HUES64 (cell line): Measurements from ENCODE around the gene TDRD10.
"Not testable (repeated sequence)": the region's sequence is repeated elsewhere in the genome, so short reads cannot be mapped to it uniquely, and the experiment has no call there.

Source experiments
- H3K27ac ChIP-seq: 2 replicates; pipeline ENCODE4 v1.7.0; 2013; ENCODE audit warnings: low read depth, low read length, inconsistent platforms
- H3K27me3 ChIP-seq: 2 replicates; pipeline ENCODE4 v1.6.1; 2013; ENCODE audit warnings: mild to moderate bottlenecking, low read length; ENCODE audit not compliant: insufficient read depth
- H3K36me3 ChIP-seq: 2 replicates; pipeline ENCODE4 v1.6.1; 2013; ENCODE audit warnings: mild to moderate bottlenecking, low read length; ENCODE audit not compliant: insufficient read depth
- H3K4me1 ChIP-seq: 2 replicates; pipeline ENCODE4 v1.6.1; 2013; ENCODE audit warnings: mild to moderate bottlenecking, low read length, moderate library complexity; ENCODE audit not compliant: insufficient read depth
- H3K4me3 ChIP-seq: 2 replicates; pipeline ENCODE4 v1.5.1; 2013; ENCODE audit warnings: mild to moderate bottlenecking, low read length, moderate library complexity
- H3K9ac ChIP-seq: 2 replicates; pipeline ENCODE4 v1.6.1; 2013; ENCODE audit warnings: mild to moderate bottlenecking, low read depth, low read length
- H3K9me3 ChIP-seq: 2 replicates; pipeline ENCODE4 v1.6.1; 2013; ENCODE audit warnings: low read depth, low read length; ENCODE audit not compliant: insufficient read depth
- WGBS: fragments of 150-250, 120-280 bp; methylation state at CpG from one replicate; pipeline ENCODE4 v1.1.7; 2013; ENCODE audit warnings: missing lambda C conversion rate; 5-methylcytosine and 5-hydroxymethylcytosine counted together

Gene TDRD10

GRCh38 chr1:154521695-154522094, 19.7 kb downstream of the TDRD10 start:
- 82% methylated on average over 3 of the region's 3 CpGs for WGBS
- H3K36me3 ChIP-seq = no peaks in the 10 kb centered on the region
- no peaks in the 10 kb centered on the region for H3K9me3 ChIP-seq
- H3K27me3 ChIP-seq = no peaks in the 10 kb centered on the region
- no peak overlapping the region for H3K9ac ChIP-seq
- H3K4me1 ChIP-seq = no peaks in the 10 kb centered on the region
- no peak overlapping the region for H3K4me3 ChIP-seq
- no peak overlapping the region for H3K27ac ChIP-seq

GRCh38 chr1:154524881-154525280, 22.9 kb downstream of the TDRD10 start:
- Histone ChIP-seq H3K9ac (no peak overlapping the region), H3K4me3 (no peak overlapping the region), H3K27ac (no peak overlapping the region), H3K9me3 (no peaks in the 10 kb centered on the region), H3K4me1 (no peaks in the 10 kb centered on the region), H3K27me3 (no peaks in the 10 kb centered on the region), H3K36me3 (no peaks in the 10 kb centered on the region)

DNA sequence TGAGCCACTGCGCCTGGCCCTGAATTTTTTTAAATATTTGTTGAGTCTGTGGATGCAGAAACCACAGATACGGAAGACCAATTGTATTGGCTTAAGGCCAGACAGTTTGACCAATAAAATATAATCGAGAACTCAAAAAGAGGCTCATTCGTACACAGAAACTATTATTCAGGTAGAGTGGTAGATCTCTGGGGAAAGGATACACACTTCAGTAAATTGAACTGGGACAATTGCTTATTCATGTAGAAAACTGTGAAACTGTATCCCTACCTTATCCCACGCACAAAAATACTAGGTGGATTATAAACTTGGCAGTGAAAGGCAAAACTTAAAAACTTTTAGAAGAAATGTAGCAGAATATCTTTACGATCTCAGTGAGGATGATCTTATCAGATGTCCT, 25.2 kb downstream of the TDRD10 start:
- H3K9me3 ChIP-seq = no peaks in the 10 kb centered on the region
- no peak overlapping the region for H3K9ac ChIP-seq
- no peaks in the 10 kb centered on the region for H3K36me3 ChIP-seq
- no peak overlapping the region for H3K27ac ChIP-seq
- 80% methylated on average over 6 of the region's 6 CpGs for WGBS
- H3K27me3 ChIP-seq = no peaks in the 10 kb centered on the region
- no peak overlapping the region for H3K4me3 ChIP-seq
- no peaks in the 10 kb centered on the region for H3K4me1 ChIP-seq

DNA sequence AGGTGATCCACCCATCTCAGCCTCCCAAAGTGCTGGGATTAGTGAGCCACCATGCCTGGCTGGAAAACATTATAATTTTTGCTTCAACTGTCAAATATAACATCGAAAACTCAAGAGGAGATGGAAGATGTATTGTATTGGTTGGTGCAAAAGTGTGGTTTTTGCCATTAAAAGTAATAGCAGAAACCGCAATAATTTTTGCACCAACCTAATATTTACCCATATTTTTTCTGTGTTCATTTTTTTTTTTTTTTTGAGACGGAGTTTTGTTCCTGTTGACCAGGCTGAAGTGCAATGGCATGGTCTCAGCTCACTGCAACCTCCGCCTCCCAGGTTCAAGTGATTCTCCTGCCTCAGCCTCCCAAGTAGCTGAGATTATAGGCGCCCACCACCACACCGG, 27.3 kb downstream of the TDRD10 start:
- Histone ChIP-seq H3K4me3 (no peak overlapping the region), H3K9me3 (no peaks in the 10 kb centered on the region), H3K4me1 (no peaks in the 10 kb centered on the region), H3K9ac (no peak overlapping the region), H3K27ac (no peak overlapping the region), H3K36me3 (no peaks in the 10 kb centered on the region), H3K27me3 (no peaks in the 10 kb centered on the region)
- WGBS = 100% methylated on average over 5 of the region's 6 CpGs

DNA sequence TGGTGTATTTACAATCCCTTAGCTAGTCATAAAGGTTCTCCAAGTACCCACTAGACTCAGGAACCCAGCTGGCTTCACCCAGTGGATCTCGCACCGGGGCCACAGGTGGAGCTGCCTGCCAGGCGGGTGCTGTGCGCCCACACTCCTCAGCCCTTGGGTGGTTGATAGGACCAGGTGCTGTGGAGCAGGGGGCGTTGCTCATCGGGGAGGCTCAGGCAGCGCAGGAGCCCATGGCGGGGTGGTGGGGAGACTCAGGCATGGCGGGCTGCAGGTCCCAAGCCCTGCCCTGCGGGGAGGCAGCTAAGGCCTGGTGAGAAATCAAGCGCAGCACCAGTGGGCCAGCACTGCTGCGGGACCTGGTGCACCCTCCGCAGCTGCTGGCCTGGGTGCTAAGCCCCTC, 29.9 kb downstream of the TDRD10 start:
- H3K27me3 ChIP-seq, H3K4me3 ChIP-seq, H3K36me3 ChIP-seq, H3K27ac ChIP-seq, H3K9ac ChIP-seq, H3K9me3 ChIP-seq, H3K4me1 ChIP-seq: not testable (repeated sequence)
- WGBS = 96% methylated on average over 13 of the region's 13 CpGs

GRCh38 chr1:154533952-154534844, 32.2 kb downstream of the TDRD10 start:
- Histone ChIP-seq H3K9ac (no peak overlapping the region), H3K27ac (no peak overlapping the region), H3K9me3 (no peaks in the 10 kb centered on the region), H3K4me1 (no peaks in the 10 kb centered on the region), H3K4me3 (no peak overlapping the region), H3K36me3 (no peaks in the 10 kb centered on the region), H3K27me3 (no peaks in the 10 kb centered on the region)
- 50% methylated on average over 11 of the region's 11 CpGs for WGBS

DNA sequence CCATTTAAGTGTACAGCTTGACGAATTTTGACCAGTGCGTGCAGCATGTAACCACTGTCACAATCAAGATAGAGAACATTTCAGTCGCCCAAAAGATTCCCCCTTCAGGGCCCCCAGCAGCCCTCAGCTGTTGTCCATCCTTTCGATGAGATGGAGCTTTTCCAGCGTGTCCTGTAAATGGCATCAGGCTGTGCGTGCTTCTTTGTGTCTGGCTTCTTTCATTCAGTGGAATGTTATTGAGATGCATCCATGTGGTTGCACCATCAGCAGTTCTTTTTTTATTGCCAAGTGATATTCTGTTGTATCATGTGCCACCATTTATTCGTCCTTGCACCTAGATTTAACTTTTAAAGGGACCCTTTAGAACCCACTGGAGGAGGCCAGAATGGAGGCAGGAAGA, 34.6 kb downstream of the TDRD10 start:
- H3K9ac ChIP-seq = no peak overlapping the region
- H3K27me3 ChIP-seq = no peaks in the 10 kb centered on the region
- no peaks in the 10 kb centered on the region for H3K36me3 ChIP-seq
- no peak overlapping the region for H3K27ac ChIP-seq
- WGBS = 91% methylated on average over 7 of the region's 7 CpGs
- no peaks in the 10 kb centered on the region for H3K9me3 ChIP-seq
- no peak overlapping the region for H3K4me3 ChIP-seq
- no peaks in the 10 kb centered on the region for H3K4me1 ChIP-seq

DNA sequence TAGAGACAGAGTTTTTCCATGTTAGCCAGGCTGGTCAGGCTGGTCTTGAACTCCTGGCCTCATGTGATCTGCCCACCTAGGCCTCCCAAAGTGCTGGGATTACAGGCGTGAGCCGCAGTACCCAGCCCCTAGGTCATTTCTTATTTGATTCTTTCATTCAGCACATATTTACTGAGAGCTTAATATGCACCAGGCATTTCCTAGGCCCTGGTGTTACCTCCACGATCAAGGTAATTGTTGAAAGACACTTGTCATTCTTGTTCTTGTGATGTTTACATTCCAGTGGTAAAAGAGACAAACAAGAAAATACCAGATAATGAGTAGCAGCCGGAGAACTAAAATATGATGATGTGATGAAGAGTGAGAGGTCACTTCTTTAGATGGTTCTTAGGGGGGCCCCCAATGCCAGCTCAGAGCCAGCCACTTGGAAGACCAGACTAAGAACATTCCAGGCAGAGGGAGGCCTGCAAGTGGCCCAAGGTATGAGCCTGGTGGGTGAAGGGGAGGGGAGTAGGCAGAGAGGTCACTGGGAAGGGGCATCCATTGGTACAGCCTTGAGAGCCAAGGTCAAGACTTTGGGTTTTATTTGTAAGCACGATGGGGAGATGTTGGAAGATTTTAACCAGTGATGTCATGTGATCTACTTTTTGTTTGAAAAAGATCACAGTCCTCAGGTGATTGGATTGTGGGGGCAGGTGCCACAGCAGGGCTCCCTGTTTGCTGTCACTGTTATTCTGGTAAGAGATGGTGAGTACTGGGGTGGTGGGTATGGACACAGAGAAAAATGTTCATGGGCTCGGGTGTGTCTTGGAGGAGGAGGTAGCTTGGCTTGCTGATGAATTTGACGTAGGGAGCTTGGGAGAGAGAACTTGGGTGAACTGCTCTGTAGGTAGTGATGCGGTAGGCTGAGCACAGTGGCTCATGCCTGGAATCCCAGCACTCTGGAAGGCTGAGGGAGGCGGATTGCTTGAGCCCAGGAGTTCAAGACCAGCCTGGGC, 37.8 kb downstream of the TDRD10 start:
- Histone ChIP-seq H3K4me1 (no peaks in the 10 kb centered on the region), H3K27ac (no peak overlapping the region), H3K9me3 (no peaks in the 10 kb centered on the region), H3K36me3 (no peaks in the 10 kb centered on the region), H3K4me3 (no peak overlapping the region), H3K27me3 (no peaks in the 10 kb centered on the region), H3K9ac (no peak overlapping the region)
- WGBS = 91% methylated on average over 9 of the region's 9 CpGs

GRCh38 chr1:154541231-154541630, 39.2 kb downstream of the TDRD10 start:
- 55% methylated on average over 6 of the region's 6 CpGs for WGBS
- Histone ChIP-seq H3K27ac (no peak overlapping the region), H3K36me3 (no peaks in the 10 kb centered on the region), H3K27me3 (no peaks in the 10 kb centered on the region), H3K9ac (no peak overlapping the region), H3K9me3 (no peaks in the 10 kb centered on the region), H3K4me3 (no peak overlapping the region), H3K4me1 (no peaks in the 10 kb centered on the region)

- Histone ChIP-seq H3K9ac (no peak overlapping the region), H3K27me3 (no peaks in the 10 kb centered on the region), H3K9me3 (no peaks in the 10 kb centered on the region), H3K4me1 (no peaks in the 10 kb centered on the region), H3K27ac (no peak overlapping the region), H3K36me3 (peaks cover 37% of the 10 kb centered on the region), H3K4me3 (no peak overlapping the region)
- 79% methylated on average over 7 of the region's 13 CpGs for WGBS
Observed at GRCh38 chr1:154546264-154547063, 44.4 kb downstream of the TDRD10 start.
